KOPT-K1 (cell line): ENCODE data around the gene PTN.

Experiments used
- H3K27ac ChIP-seq: fragments of 200-600 bp; sonication (generic); 2 replicates; pipeline ENCODE4 v1.5.1; 2016; ENCODE audit warnings: antibody characterized with exemption, mild to moderate bottlenecking, low read depth, low read length; ENCODE audit not compliant: poor library complexity, severe bottlenecking
- H3K36me3 ChIP-seq: fragments of 200-600 bp; sonication (generic); 2 replicates; pipeline ENCODE4 v1.5.1; 2017; ENCODE audit warnings: antibody characterized with exemption, mild to moderate bottlenecking, low read length, moderate library complexity; ENCODE audit not compliant: insufficient read depth
- H3K9me3 ChIP-seq: fragments of 200-600 bp; sonication (generic); 2 replicates; pipeline ENCODE4 v1.5.1; 2017; ENCODE audit warnings: antibody characterized with exemption, low read length, mild to moderate bottlenecking; ENCODE audit not compliant: insufficient read depth, poor library complexity, severe bottlenecking

Gene PTN

GRCh38 chr7:137342265-137342664, 1.3 kb downstream of the PTN start:
- Histone ChIP-seq H3K27ac (no peak overlapping the region), H3K9me3 (no peaks in the 10 kb centered on the region), H3K36me3 (no peaks in the 10 kb centered on the region)

DNA sequence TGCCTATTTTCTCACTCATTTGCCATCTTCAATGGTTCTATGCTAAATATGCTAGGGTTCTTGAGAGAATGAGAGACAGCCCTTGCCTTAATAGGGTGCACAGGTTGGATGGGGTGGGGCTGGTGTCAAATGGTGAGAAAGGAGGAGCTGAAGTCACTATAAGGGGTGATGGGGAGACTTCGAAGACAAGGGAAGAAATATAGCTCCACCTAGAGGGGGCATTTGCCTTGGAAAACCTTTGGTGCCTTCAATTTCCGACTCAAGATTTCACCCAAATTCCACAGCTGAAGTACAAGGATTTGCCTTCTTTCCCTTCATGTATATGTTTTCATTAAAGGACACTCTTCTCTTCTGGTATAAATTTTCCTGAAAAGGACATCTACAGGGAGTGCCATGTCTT, 5.6 kb downstream of the PTN start:
- H3K27ac ChIP-seq, result no peak overlapping the region
- no peaks in the 10 kb centered on the region for H3K36me3 ChIP-seq
- H3K9me3 ChIP-seq, result no peaks in the 10 kb centered on the region

DNA sequence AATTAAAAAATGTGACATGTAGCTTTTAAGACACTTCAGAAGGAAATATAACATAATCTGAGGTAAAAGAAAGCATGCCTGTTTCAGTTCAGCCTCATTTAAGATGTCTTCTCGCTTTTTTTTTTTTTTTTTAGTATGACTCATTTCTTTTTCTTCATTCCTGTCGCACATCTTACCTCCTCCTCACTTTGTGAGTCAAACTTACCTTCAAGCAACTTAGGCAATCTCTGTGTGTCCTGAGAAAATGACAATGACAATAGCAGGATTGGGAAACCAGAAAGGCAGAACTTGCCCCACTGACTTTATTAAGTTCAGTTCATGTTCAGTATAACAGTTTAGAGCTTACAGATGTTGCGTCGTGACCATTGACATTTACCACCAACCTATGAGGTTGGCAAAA, 7.7 kb downstream of the PTN start:
- Histone ChIP-seq H3K36me3 (no peaks in the 10 kb centered on the region), H3K9me3 (no peaks in the 10 kb centered on the region), H3K27ac (no peak overlapping the region)

- H3K9me3 ChIP-seq, result no peaks in the 10 kb centered on the region
- no peak overlapping the region for H3K27ac ChIP-seq
- H3K36me3 ChIP-seq, result no peaks in the 10 kb centered on the region
Observed at GRCh38 chr7:137331378-137331777, 12.2 kb downstream of the PTN start.

DNA sequence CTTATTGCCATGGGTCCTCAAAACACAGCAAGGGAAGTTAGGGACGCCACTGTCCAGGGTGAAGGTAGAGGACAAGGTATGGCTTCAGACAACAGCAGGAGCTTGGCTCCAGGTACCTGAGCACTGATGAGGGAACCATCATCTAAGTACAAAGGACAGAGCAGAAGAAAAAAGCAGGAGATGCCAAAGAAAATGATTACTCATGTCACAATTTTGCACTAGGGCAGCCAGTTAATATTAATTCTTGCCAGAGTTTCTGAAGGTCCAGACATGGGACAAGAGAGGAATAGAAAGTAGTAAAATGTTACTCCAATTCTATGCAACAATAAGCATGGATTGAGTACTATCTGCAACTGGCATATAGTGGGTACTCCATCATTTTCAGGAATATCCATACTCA, 14.1 kb downstream of the PTN start:
- Histone ChIP-seq H3K27ac (no peak overlapping the region), H3K36me3 (no peaks in the 10 kb centered on the region), H3K9me3 (no peaks in the 10 kb centered on the region)

DNA sequence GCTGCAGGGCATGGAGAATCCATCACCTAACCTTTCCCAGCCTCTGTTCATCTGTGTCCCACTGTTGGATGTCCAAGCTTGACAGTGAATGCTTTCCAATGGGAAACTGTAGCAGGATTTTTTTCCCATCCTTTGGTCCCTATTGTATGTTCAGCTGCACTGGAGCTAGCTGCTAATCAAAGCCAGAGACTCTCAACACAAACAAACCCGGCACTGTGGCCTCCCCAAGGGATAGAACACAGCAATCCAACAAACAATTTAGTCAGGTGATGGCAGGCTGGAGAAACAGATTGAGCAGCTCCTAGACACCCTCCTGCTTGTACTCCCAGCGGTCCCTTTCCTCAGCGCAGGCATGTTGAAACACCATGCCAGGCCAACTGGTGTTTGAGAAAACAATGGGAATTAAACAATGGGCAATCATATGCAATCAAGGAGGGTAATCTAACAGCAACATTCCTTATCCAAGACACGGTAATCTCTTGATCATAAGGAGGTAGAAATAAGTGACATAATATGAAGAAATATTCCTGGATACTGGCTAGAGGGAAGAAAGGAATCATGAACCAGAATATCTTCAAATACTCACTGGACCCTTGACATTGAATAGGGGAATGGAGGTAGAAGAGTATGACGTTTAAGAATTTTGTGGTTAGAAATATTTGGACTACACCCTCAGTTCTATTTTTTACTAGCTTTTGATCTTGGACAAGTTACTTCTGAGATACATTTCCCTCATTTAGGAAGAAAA, 15.0 kb downstream of the PTN start:
- no peak overlapping the region for H3K27ac ChIP-seq
- H3K9me3 ChIP-seq, result no peaks in the 10 kb centered on the region
- no peaks in the 10 kb centered on the region for H3K36me3 ChIP-seq

DNA sequence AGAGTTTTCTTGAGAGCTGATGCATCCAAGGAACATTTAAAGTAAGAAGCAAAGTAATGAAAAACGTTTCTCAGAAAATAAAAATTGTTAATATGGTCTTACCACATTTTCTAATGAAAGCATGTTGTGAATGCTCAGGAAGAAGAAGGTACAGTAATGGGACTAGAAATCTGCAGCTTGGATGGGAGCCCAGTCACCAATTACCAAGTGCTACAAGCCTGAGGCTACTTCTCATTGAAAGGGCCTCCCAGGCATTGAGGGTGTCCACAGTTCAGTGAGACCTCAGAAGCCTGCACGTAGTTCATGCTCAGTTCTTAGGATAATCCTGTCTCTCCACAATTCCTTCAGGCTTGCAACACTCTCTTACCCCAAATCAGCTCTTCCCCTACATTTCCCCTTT, 17.6 kb downstream of the PTN start:
- Histone ChIP-seq H3K27ac (no peak overlapping the region), H3K36me3 (no peaks in the 10 kb centered on the region)

DNA sequence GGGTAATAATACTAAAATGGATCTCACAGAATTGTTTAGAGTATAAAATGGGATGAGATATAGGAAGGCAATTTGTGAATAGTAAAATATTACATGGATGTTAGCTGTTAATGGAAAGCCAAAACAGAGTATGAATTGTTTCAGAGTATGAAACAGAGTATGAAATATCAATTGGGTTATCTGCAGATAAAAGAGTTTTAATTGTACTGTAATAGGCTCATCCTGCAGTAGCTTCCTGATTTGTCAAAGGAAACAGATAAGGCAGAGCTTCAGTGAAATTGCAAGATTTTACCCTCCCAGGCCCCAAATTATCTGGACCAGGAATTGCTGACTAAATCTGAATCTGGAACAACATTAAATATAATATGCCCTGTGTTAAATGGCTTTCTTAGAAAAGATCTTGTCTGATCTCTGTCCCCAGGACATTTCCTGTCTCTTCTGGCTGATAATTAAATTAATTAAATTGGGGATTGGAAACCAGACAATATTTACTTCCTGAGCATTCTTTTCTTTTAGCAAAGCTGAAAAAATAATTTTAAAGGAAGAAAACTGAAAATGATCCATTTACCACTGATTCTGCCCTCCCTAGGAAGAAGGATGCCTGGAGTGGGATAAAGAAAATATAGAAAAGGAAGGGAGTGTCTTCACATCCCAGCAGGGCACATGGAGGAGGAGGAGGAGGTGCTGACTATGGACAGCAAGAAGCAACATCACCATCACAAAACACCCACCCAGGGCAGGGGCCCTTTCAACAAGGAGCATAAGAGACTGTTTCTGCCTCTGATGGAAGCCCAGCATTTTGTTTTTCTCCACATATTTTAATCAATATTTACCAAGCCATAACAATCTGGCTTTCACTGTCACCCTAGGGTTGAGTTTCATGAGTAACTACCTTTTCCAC, 18.5 kb downstream of the PTN start:
- Histone ChIP-seq H3K36me3 (no peaks in the 10 kb centered on the region), H3K27ac (no peak overlapping the region), H3K9me3 (no peaks in the 10 kb centered on the region)

More for the DNA sequence above, 17.6 kb downstream of the PTN start:
- no peaks in the 10 kb centered on the region for H3K9me3 ChIP-seq

GRCh38 chr7:137316648-137317353, 26.7 kb downstream of the PTN start:
- Histone ChIP-seq H3K36me3 (no peaks in the 10 kb centered on the region), H3K27ac (no peak overlapping the region), H3K9me3 (no peaks in the 10 kb centered on the region)

GRCh38 chr7:137313201-137313600, 30.3 kb downstream of the PTN start:
- Histone ChIP-seq H3K36me3 (no peaks in the 10 kb centered on the region), H3K27ac (no peak overlapping the region), H3K9me3 (no peaks in the 10 kb centered on the region)

DNA sequence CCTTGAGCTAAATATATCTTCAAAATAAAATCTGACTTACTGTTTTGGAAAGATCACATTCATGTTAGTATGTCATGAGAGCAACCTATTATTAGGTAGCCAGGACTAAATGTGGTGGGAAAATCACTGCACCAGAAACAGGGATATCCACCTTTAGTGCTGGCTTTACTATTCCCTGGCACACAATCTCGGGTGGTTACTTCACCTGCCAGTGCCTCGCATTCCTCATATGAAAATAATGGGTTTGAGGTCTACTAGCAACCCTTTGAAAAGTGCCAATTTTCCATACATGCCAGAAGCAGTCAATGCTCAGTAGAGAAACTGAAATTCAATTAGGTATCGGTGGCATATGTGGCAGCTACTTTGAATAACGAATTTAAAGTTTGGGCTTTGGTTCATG, 36.8 kb downstream of the PTN start:
- Histone ChIP-seq H3K27ac (no peak overlapping the region), H3K9me3 (no peaks in the 10 kb centered on the region), H3K36me3 (no peaks in the 10 kb centered on the region)

- H3K36me3 ChIP-seq, result no peaks in the 10 kb centered on the region
- H3K9me3 ChIP-seq, result no peaks in the 10 kb centered on the region
- H3K27ac ChIP-seq, result no peak overlapping the region
Observed at GRCh38 chr7:137305901-137306621, 37.5 kb downstream of the PTN start.

GRCh38 chr7:137304624-137305235, 38.8 kb downstream of the PTN start:
- H3K27ac ChIP-seq, result no peak overlapping the region
- H3K36me3 ChIP-seq, result no peaks in the 10 kb centered on the region

GRCh38 chr7:137304165-137304564, 39.4 kb downstream of the PTN start:
- Histone ChIP-seq H3K27ac (no peak overlapping the region), H3K9me3 (no peaks in the 10 kb centered on the region), H3K36me3 (no peaks in the 10 kb centered on the region)

More at GRCh38 chr7:137304624-137305235, 38.8 kb downstream of the PTN start:
- H3K9me3 ChIP-seq, result no peaks in the 10 kb centered on the region
